Stimulated activated naive CD8-positive, alpha-beta T cell treated with anti-CD3 and anti-CD28 coated beads, Interleukin-15, Interleukin-2, amounts not matched to agents 100 ng/mL and 50 ng/mL, for 24 hours (primary cell): Measurements from ENCODE around the gene TMEM44.
"Not testable (repeated sequence)": the region's sequence is repeated elsewhere in the genome, so short reads cannot be mapped to it uniquely, and the experiment has no call there.

Experiments
- H3K27ac Mint-ChIP-seq: one replicate; pipeline ENCODE4 v1.8.0; 2021; ENCODE audit warnings: mild to moderate bottlenecking, mixed read lengths
- H3K27me3 Mint-ChIP-seq: one replicate; pipeline ENCODE4 v1.8.0; 2021; ENCODE audit warnings: mixed read lengths
- H3K36me3 Mint-ChIP-seq: one replicate; pipeline ENCODE4 v1.8.0; 2021; ENCODE audit warnings: low read depth, mixed read lengths
- H3K4me1 Mint-ChIP-seq: one replicate; pipeline ENCODE4 v1.8.0; 2021; ENCODE audit warnings: low read depth, mixed read lengths
- H3K4me3 Mint-ChIP-seq: one replicate; pipeline ENCODE4 v1.8.0; 2021; ENCODE audit warnings: mild to moderate bottlenecking, mixed read lengths
- H3K9me3 Mint-ChIP-seq: one replicate; pipeline ENCODE4 v1.8.0; 2021; ENCODE audit warnings: mixed read lengths

The TMEM44 gene

GRCh38 chr3:194630681-194631080 is 2.5 kb downstream of the TMEM44 start:
- not testable (repeated sequence) for H3K27me3 Mint-ChIP-seq, H3K27ac Mint-ChIP-seq, H3K36me3 Mint-ChIP-seq, H3K9me3 Mint-ChIP-seq, H3K4me1 Mint-ChIP-seq, H3K4me3 Mint-ChIP-seq

DNA sequence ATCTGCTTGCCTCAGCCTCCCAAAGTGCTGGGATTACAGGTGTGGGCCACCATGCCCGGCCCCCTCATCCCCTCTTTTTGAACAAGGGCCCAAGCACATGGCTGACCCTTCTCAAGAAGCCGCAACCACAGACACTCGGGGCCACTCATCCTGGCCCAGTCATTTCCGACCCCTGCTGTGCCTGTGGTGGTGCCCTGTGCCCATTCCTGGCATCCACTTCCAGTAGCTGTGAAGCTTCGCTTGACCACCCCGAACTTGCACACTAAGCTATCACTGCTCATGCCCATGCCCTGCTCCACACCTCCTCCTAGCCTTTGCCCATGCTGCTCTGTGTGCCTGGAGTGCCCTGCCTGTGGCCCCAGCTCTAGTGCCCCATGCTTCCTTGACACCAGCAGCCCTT is 8.3 kb downstream of the TMEM44 start:
- Mint-ChIP-seq H3K27me3 (no peaks in the 10 kb centered on the region), H3K4me3 (no peak overlapping the region), H3K9me3 (no peaks in the 10 kb centered on the region)

DNA sequence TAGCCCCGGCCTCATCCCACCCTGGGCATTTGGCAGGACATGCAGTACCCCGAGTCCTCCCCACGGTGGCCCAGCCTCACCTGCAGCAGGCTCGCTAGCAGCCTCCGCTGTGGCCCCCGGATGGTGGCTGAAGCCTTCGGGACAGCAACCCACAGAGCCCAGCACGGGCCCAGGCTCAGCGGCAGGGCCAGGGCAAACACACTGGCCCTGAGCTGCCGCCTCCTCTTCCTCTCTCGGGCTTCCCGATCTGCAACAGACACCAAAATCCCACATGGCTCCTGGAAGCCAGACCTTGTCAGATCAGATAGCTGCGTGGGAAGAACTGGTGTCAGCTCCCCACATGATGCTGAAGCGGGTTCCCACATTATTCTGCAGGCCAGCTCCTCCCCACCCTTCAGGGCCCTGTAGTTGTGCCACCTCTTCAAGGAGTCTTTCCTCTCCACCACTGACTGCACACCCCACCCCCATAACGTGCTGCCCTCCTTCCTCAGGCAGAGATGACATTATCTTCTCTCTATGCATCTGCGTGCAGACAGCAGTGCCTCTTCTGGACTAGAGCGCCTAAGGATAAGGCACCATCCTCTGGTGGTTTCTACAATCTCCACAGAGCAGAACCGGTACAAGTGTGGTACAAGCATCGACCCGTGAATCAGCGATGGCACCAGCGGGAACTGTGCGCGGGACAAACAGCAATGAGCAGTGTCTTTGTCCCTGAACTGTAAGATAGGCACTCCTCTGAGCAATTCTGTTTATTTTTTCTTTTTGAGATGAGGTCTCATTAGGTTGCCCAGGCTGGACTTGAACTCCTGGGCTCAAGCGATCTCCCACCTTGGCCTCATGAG is 9.5 kb downstream of the TMEM44 start:
- no peaks in the 10 kb centered on the region for H3K4me1 Mint-ChIP-seq
- no peaks in the 10 kb centered on the region for H3K27me3 Mint-ChIP-seq
- H3K4me3 Mint-ChIP-seq, result no peak overlapping the region
- no peaks in the 10 kb centered on the region for H3K36me3 Mint-ChIP-seq
- no peaks in the 10 kb centered on the region for H3K9me3 Mint-ChIP-seq
- no peak overlapping the region for H3K27ac Mint-ChIP-seq

More for the DNA sequence above, 8.3 kb downstream of the TMEM44 start:
- Mint-ChIP-seq H3K36me3 (no peaks in the 10 kb centered on the region), H3K27ac (no peak overlapping the region), H3K4me1 (no peaks in the 10 kb centered on the region)

DNA sequence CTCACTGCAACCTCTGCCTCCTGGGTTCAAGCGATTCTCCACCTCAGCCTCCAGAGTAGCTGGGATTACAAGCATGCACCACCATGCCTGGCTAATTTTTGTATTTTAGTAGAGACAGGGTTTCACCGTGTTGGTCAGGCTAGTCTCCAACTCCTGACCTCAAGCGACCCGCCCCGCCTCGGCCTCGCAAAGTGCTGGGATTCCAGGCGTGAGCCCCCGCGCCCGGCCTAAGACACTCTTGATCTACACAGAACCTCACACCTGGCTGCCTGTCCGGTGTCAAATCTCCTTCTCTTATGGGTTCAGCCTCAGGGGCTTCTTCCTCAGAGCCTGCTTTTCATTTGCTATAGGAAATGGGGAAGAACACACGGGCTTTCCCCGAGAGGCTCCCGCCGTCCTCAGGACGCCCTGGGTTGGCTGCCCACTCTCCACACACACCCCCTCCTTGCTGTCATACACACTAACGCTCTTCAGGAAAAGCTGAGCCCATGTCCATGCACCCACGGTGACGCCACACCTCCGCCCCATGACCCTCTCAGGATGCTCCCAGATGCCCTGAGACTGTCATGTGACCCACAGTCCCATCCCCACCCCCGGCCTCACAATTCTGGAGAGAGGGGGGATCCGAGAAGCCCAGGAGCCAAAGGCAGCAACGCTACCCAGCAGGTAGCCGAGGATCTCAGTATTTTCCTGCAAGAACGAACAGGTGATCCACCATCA is 10.4 kb downstream of the TMEM44 start:
- Mint-ChIP-seq H3K27ac (no peak overlapping the region), H3K27me3 (no peaks in the 10 kb centered on the region), H3K4me3 (no peak overlapping the region), H3K36me3 (no peaks in the 10 kb centered on the region), H3K4me1 (no peaks in the 10 kb centered on the region), H3K9me3 (no peaks in the 10 kb centered on the region)

- no peak overlapping the region for H3K4me3 Mint-ChIP-seq
- H3K9me3 Mint-ChIP-seq, result no peaks in the 10 kb centered on the region
- H3K27me3 Mint-ChIP-seq, result no peaks in the 10 kb centered on the region
Observed at GRCh38 chr3:194621947-194622346, 11.3 kb downstream of the TMEM44 start.

DNA sequence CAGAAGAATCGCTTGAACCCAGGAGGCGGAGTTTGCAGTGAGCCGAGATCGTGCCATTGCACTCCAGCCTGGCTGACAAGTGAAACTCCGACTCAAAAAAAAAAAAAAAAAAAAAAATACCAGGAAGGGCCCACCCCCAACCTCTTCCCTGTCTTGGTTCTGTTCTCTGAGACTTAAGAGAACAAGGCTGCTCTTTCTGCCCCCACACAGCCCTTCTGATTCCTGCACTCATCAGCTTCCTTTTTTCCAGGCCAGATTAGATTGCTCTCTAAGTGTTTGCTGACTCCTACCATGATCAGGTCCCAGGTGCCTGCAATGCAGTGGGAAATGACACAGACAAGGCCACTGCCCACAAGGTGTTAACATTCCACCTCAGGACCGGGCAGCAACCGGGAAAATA is 13.0 kb downstream of the TMEM44 start:
- Mint-ChIP-seq H3K27ac (no peak overlapping the region), H3K9me3 (no peaks in the 10 kb centered on the region), H3K4me3 (no peak overlapping the region), H3K36me3 (no peaks in the 10 kb centered on the region), H3K4me1 (no peaks in the 10 kb centered on the region), H3K27me3 (no peaks in the 10 kb centered on the region)

More at GRCh38 chr3:194621947-194622346, 11.3 kb downstream of the TMEM44 start:
- no peaks in the 10 kb centered on the region for H3K36me3 Mint-ChIP-seq
- H3K4me1 Mint-ChIP-seq, result no peaks in the 10 kb centered on the region
- no peak overlapping the region for H3K27ac Mint-ChIP-seq

GRCh38 chr3:194619741-194620140 is 13.5 kb downstream of the TMEM44 start:
- Mint-ChIP-seq H3K36me3 (no peaks in the 10 kb centered on the region), H3K4me1 (no peaks in the 10 kb centered on the region), H3K27me3 (no peaks in the 10 kb centered on the region), H3K9me3 (no peaks in the 10 kb centered on the region), H3K4me3 (no peak overlapping the region), H3K27ac (no peak overlapping the region)

DNA sequence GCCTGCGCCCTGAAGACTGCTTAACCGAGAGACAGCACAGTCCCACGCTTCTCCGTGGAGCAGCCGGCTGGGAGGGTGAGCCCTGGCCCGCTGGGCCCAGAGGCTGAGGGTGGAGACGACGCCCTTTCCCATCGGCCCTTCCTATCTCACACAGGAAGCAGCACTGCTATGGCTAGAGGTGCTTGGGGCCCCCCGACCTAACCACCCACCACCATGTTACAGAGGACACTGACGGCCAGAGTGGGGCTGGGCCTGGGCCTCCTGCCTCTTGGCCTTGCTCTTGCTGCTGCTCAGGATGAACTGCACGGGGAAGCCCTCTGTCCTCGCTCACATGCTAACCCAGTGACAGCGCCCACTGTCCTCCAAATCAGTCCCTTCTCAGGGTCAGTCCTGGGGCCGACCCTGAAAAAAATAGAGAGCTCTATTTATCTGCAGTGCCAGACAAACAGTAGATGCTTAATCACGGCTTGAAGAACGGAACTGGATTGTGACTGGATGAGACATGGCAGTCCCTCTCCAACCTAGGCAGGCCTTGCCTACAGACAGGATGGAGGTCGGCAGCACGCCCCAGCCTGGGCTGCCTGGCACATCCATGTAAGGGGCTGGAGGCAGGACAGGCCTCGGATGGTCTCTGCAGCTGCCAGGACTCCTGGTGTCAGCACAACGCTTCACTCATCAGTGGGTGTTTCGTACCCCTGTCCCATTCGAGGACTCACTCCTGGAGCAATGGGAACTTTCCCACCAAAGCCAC is 14.2 kb downstream of the TMEM44 start:
- Mint-ChIP-seq H3K36me3 (no peaks in the 10 kb centered on the region), H3K27ac (no peak overlapping the region), H3K9me3 (no peaks in the 10 kb centered on the region), H3K4me3 (no peak overlapping the region), H3K4me1 (no peaks in the 10 kb centered on the region), H3K27me3 (no peaks in the 10 kb centered on the region)

- H3K27me3 Mint-ChIP-seq, result no peaks in the 10 kb centered on the region
- no peak overlapping the region for H3K4me3 Mint-ChIP-seq
- no peak overlapping the region for H3K27ac Mint-ChIP-seq
- no peaks in the 10 kb centered on the region for H3K36me3 Mint-ChIP-seq
- no peaks in the 10 kb centered on the region for H3K4me1 Mint-ChIP-seq
- no peaks in the 10 kb centered on the region for H3K9me3 Mint-ChIP-seq
Observed at GRCh38 chr3:194617827-194618226, 15.4 kb downstream of the TMEM44 start.

DNA sequence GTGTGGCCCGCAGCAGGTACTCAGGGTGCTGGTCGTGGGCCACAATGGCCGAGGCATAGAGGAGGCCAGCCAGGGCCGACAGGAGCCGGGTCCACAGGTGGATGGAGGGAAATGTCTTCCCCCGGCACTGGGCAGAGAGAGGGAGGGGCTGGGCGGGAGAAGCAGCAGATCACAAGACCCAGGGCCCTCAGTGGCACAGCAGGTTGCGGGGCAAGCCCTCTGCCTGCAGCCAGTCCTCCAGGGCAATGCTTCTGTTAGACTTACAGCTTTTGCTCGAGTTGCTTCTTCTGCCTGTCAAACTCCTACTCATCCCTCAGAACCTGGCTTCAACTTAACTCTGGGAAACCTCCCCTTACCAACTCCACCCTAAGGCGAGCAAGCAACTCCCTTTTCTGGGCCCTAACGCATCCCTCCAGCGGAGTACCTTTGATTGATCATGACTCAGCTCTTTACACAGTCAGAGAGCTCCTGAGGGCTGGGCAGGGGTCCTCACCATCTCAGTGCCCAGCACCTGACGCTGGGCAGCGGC is 16.0 kb downstream of the TMEM44 start:
- H3K27ac Mint-ChIP-seq, result no peak overlapping the region
- H3K4me1 Mint-ChIP-seq, result no peaks in the 10 kb centered on the region
- no peak overlapping the region for H3K4me3 Mint-ChIP-seq
- no peaks in the 10 kb centered on the region for H3K36me3 Mint-ChIP-seq
- H3K27me3 Mint-ChIP-seq, result no peaks in the 10 kb centered on the region
- H3K9me3 Mint-ChIP-seq, result no peaks in the 10 kb centered on the region

- no peaks in the 10 kb centered on the region for H3K4me1 Mint-ChIP-seq
- no peaks in the 10 kb centered on the region for H3K36me3 Mint-ChIP-seq
- H3K27ac Mint-ChIP-seq, result no peak overlapping the region
- no peak overlapping the region for H3K4me3 Mint-ChIP-seq
- no peaks in the 10 kb centered on the region for H3K27me3 Mint-ChIP-seq
- H3K9me3 Mint-ChIP-seq, result no peaks in the 10 kb centered on the region
Observed at GRCh38 chr3:194615226-194615625, 18.0 kb downstream of the TMEM44 start.

DNA sequence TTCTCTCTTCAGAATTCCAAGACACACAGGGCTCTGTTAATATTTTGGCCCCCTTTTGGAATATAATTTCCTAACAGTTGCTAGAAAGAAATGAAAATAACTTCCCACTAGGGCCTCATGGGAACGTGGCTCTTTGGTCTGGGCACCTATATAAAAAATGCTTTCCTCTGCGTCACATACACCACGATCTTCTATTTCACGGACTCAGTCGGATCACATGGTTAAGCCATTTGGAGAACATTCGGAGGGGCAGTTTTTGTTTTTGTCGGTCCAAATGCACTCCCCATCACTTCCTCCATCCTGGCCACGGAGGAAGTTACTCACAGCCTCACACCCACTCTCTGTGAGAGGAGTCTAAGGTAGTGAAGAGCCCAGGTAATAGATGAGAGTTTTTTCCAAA is 21.0 kb downstream of the TMEM44 start:
- Mint-ChIP-seq H3K36me3 (no peaks in the 10 kb centered on the region), H3K9me3 (no peaks in the 10 kb centered on the region), H3K27me3 (no peaks in the 10 kb centered on the region), H3K4me3 (no peak overlapping the region), H3K27ac (no peak overlapping the region), H3K4me1 (no peaks in the 10 kb centered on the region)

- H3K9me3 Mint-ChIP-seq, result no peaks in the 10 kb centered on the region
- H3K36me3 Mint-ChIP-seq, result no peaks in the 10 kb centered on the region
- H3K4me1 Mint-ChIP-seq, result no peaks in the 10 kb centered on the region
- H3K27ac Mint-ChIP-seq, result no peak overlapping the region
- H3K27me3 Mint-ChIP-seq, result no peaks in the 10 kb centered on the region
- H3K4me3 Mint-ChIP-seq, result no peak overlapping the region
Observed at GRCh38 chr3:194610689-194611088, 22.5 kb downstream of the TMEM44 start.

DNA sequence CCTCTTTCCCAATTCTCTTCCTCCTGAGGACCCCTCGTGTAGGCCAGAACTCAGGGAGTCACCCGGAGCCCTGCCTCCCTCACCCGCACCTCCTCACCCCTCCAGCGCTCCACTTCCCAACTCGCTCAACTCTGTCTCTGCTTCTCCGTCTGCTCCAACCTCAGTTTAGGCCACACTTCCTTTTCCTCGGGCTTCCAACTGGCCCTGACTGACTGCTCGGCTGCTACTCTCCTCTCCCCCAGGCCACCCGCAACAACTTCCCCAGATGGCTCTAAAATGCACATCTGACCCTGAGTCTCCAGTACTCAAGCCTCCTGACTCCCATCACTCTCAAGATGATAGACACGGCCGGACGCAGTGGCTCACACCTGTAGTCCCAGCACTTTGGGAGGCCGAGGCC is 23.6 kb downstream of the TMEM44 start:
- Mint-ChIP-seq H3K4me3 (no peak overlapping the region), H3K4me1 (no peaks in the 10 kb centered on the region), H3K9me3 (no peaks in the 10 kb centered on the region), H3K36me3 (no peaks in the 10 kb centered on the region), H3K27ac (no peak overlapping the region), H3K27me3 (no peaks in the 10 kb centered on the region)

DNA sequence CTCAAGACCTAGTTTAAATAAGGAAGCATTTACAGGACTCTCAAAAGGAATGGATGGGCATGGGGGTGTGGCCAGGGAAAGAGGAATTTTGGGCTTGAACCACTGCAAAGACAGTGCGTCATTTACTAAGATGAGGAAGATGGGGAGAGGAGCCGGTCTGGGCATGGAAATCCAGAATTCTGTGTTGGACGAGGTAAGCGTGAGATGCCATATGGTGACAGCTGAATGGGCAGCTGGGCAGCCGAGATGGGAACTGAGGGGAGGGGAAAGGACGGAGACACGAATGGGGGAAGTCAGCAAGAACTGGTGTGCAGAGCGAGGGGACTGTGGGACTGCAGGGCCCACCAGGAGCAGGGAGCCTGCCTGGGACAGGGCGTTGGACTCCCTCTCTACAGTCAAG is 24.2 kb downstream of the TMEM44 start:
- Mint-ChIP-seq H3K27me3 (no peaks in the 10 kb centered on the region), H3K4me3 (no peak overlapping the region), H3K27ac (no peak overlapping the region), H3K36me3 (no peaks in the 10 kb centered on the region), H3K9me3 (no peaks in the 10 kb centered on the region), H3K4me1 (no peaks in the 10 kb centered on the region)
